Glutamatergic neuron (in vitro differentiated cells): ENCODE data around the gene SNX32. TPM values are rescaled to one million over a fixed set of nuclear protein-coding genes. Genes with fewer than 3 reads are reported as not detected.

Source experiments
- DNase-seq: peaks from one replicate; pipeline ENCODE4 v3.0.0; 2022
- H3K27ac Mint-ChIP-seq: one replicate; pipeline ENCODE4 v1.8.0; 2020; ENCODE audit warnings: mild to moderate bottlenecking, mixed read lengths, inconsistent platforms; ENCODE audit not compliant: unreplicated experiment
- H3K27me3 Mint-ChIP-seq: one replicate; pipeline ENCODE4 v1.8.0; 2020; ENCODE audit warnings: mild to moderate bottlenecking, moderate library complexity, mixed read lengths, inconsistent platforms; ENCODE audit not compliant: unreplicated experiment
- H3K36me3 Mint-ChIP-seq: one replicate; pipeline ENCODE4 v1.8.0; 2020; ENCODE audit warnings: mild to moderate bottlenecking, mixed read lengths, inconsistent platforms; ENCODE audit not compliant: unreplicated experiment
- H3K4me1 Mint-ChIP-seq: one replicate; pipeline ENCODE4 v1.8.0; 2020; ENCODE audit warnings: mild to moderate bottlenecking, low read depth, mixed read lengths, inconsistent platforms; ENCODE audit not compliant: unreplicated experiment
- H3K4me3 Mint-ChIP-seq: one replicate; pipeline ENCODE4 v1.8.0; 2020; ENCODE audit warnings: mild to moderate bottlenecking, mixed read lengths, inconsistent platforms; ENCODE audit not compliant: unreplicated experiment
- H3K9me3 Mint-ChIP-seq: one replicate; pipeline ENCODE4 v1.8.0; 2020; ENCODE audit warnings: mild to moderate bottlenecking, moderate library complexity, mixed read lengths, inconsistent platforms; ENCODE audit not compliant: unreplicated experiment
- total RNA-seq: library from RNA; stranded (reverse); fragmentation: NEBNext Ultra II Directional; extraction: Animal tissue kit (Norgen Biotek cat#: 25700); gene quantifications from one replicate; pipeline ENCODE4 v1.2.1, GENCODE V29; 2021; ENCODE audit not compliant: unreplicated experiment
- TF ChIP-seq, protein P1 (sequence below): fragments of 200-600 bp; sonication (generic); IDR thresholded peaks from one replicate; pipeline ENCODE4 v1.5.0; 2021; ENCODE audit not compliant: partially characterized antibody, unreplicated experiment

Gene SNX32
- total RNA-seq, 1 donor from 2014 or later = 14.7 TPM

DNA sequence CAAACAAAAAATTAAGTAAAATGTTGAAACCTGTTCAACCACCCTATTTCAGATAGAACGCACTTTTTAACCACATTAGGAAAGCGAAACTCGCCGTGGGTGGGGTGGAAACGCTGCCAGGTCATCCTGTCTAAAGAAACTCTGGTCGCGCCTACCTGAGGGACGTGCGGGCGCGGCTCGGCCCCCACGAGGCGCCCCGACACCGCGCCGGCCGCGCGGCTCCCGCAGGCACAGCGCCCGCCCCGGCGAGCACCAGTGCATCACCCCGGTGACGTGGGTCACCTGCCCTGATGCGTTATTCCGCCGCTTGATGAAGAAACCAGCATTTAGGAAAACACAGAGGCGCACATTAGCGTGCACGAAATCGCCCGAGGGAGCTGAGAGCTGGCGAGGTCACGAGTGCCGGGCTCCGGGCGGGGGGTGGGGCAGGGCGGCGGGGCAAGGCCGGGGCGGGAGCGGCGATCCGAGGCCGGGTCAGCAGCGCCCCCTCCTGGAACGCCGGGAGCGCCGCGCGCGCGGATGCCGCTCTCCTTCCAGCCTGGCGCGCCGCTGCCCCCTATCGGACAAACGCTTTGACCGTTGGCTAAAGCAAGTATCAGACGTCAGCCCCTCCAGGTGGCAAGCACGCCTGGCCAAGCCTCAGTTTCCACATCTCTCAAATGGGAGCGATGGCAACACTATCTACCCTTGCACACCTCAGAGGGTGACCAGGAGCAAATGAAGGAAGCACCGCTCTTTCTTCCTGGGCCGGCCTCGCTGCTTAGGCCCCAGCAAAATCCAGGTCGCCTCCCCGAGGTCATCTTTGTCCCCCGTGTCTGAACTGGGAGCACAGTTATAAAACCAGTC is 15.7 kb upstream of the SNX32 start:
- H3K9me3 Mint-ChIP-seq = peaks cover 5% of the 10 kb centered on the region
- H3K4me3 Mint-ChIP-seq = peak overlapping the region; percentile 83
- H3K27me3 Mint-ChIP-seq = no peaks in the 10 kb centered on the region
- peak; percentile 98 for DNase-seq
- H3K27ac Mint-ChIP-seq = peak overlapping the region; percentile 62
- peaks cover 5% of the 10 kb centered on the region for H3K36me3 Mint-ChIP-seq
- TF ChIP-seq, protein P1, sequence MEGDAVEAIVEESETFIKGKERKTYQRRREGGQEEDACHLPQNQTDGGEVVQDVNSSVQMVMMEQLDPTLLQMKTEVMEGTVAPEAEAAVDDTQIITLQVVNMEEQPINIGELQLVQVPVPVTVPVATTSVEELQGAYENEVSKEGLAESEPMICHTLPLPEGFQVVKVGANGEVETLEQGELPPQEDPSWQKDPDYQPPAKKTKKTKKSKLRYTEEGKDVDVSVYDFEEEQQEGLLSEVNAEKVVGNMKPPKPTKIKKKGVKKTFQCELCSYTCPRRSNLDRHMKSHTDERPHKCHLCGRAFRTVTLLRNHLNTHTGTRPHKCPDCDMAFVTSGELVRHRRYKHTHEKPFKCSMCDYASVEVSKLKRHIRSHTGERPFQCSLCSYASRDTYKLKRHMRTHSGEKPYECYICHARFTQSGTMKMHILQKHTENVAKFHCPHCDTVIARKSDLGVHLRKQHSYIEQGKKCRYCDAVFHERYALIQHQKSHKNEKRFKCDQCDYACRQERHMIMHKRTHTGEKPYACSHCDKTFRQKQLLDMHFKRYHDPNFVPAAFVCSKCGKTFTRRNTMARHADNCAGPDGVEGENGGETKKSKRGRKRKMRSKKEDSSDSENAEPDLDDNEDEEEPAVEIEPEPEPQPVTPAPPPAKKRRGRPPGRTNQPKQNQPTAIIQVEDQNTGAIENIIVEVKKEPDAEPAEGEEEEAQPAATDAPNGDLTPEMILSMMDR = peak; percentile 99
- peaks cover 9% of the 10 kb centered on the region for H3K4me1 Mint-ChIP-seq

DNA sequence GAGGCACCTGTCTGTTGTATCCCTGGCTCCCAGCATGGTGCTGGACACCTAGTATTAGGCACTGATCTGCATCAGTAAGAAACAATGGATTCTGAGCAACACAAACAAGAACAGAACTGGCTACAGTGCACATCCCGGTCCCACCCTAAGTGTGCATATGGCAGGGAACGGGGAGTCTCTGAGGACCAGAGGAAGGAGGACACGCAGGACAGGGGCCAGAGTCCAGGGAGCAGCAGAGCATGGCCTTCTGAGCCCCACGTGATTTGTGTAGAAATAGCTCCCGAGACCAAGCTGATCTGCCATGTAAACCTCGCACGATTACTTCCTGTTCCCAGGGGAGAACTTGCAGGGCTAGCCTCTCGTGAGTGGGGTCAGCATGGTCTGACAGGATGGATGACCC is 12.7 kb upstream of the SNX32 start:
- peaks cover 5% of the 10 kb centered on the region for H3K36me3 Mint-ChIP-seq
- peaks cover 5% of the 10 kb centered on the region for H3K9me3 Mint-ChIP-seq
- H3K4me3 Mint-ChIP-seq = no peak overlapping the region
- H3K27me3 Mint-ChIP-seq = peaks cover 1% of the 10 kb centered on the region
- H3K4me1 Mint-ChIP-seq = peaks cover 5% of the 10 kb centered on the region
- TF ChIP-seq, protein P1 = no peak
- DNase-seq = no peak
- no peak overlapping the region for H3K27ac Mint-ChIP-seq

DNA sequence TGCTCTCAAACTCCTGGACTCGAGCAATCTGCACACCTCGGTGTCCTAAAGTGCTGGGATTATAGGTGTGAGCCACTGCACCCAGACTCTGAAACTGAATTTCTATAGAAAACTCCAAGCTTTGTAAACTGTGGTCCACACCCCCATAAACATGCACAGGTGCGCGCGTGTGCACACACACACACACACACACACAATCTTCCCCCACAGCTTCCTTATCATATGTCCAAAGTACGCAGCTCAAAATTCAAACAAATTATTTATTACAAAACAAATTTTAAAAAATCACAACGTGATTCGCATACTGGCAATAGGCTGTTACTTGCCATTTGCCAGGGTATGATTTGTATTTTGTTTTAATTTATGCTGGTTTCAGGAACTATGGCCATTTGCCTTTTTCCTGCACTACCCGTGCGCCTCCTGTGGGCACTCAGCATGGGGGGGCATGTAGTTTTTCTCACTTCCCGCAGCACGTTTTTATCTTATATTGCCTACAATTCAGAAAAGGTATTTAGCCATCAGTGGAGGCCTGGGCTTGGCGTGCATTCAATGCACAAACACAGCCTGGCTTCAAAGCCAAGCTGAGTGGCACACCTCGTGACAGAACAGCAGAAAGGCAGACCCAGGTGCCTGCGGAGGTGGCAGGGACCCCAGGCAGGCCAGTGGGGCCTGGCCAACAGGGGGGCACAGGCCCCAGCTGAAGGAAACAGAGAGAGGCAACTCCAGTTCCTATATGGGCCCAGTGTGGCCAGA is 10.8 kb upstream of the SNX32 start:
- Mint-ChIP-seq H3K27me3 (peaks cover 1% of the 10 kb centered on the region), H3K27ac (no peak overlapping the region), H3K4me1 (no peaks in the 10 kb centered on the region), H3K36me3 (no peaks in the 10 kb centered on the region), H3K4me3 (no peak overlapping the region), H3K9me3 (peaks cover 1% of the 10 kb centered on the region)
- DNase-seq = no peak
- TF ChIP-seq, protein P1 = no peak

DNA sequence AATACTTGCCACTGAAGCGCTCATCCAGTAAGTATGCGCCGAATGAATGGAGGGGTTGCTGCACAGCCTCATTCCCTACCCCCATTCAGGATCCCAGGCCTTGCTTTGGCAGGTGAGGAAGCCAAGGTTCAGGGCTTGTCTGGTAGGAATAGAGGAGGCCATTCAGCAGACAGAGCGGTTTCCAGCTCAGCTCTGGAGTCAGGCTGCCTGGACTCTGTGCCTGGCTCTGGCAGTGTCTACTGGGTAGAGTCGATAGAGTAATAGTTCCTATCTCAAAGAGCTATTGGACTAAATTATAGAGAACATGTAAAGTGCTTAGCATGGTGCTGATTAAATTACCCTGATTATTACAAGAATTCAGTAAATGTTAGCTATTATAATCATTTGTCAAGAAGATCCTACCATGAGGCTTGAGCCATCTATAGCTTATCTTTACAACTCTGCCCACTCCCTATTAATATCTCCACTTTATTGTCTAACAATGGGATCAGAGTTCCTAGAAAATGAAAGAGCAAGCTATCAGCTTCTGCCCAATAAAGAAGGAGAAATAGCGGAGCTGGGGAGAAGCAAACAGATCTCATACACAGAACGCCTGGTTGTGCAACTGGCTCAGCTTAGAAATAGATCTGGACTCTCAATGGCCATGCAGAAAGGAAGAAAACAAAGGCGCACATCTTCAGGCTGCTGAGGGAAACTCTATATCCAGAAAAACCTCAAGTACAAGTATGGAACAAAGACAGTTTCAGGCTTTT is 6.6 kb upstream of the SNX32 start:
- TF ChIP-seq, protein P1 = no peak
- H3K36me3 Mint-ChIP-seq = no peaks in the 10 kb centered on the region
- peaks cover 3% of the 10 kb centered on the region for H3K9me3 Mint-ChIP-seq
- H3K4me1 Mint-ChIP-seq = no peaks in the 10 kb centered on the region
- no peak overlapping the region for H3K27ac Mint-ChIP-seq
- H3K4me3 Mint-ChIP-seq = no peak overlapping the region
- peaks cover 9% of the 10 kb centered on the region for H3K27me3 Mint-ChIP-seq
- DNase-seq = no peak
